Measurements from ENCODE around the gene ZFP64.

DNA sequence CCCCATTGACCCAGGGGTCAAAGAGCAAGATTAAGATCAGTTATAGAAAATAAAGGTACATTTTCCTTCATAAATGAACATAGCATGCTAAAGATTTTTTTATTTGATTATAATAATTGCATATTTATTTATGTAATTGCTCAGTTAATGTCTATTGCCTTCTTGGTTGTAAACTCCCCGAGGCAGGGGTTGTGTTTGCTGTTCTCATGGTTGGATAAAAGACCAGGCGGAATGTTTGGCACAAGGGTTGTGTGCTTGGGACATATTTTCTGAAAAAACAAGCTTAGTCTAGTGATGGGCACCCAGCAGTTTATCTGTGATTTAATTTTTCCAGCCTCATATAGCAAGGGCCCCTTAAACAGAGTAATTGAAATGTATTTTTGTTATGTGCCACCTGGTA is 47.5 kb upstream of the ZFP64 start:
- TF ChIP-seq, protein P1, sequence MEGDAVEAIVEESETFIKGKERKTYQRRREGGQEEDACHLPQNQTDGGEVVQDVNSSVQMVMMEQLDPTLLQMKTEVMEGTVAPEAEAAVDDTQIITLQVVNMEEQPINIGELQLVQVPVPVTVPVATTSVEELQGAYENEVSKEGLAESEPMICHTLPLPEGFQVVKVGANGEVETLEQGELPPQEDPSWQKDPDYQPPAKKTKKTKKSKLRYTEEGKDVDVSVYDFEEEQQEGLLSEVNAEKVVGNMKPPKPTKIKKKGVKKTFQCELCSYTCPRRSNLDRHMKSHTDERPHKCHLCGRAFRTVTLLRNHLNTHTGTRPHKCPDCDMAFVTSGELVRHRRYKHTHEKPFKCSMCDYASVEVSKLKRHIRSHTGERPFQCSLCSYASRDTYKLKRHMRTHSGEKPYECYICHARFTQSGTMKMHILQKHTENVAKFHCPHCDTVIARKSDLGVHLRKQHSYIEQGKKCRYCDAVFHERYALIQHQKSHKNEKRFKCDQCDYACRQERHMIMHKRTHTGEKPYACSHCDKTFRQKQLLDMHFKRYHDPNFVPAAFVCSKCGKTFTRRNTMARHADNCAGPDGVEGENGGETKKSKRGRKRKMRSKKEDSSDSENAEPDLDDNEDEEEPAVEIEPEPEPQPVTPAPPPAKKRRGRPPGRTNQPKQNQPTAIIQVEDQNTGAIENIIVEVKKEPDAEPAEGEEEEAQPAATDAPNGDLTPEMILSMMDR (conservative IDR thresholded peaks at IDR 0.05): no peak
- TF ChIP-seq EZH2 (IDR thresholded peaks at IDR 0.05; ENCODE audit: low read depth): no peak

All from PC-9 (cell line).